Hepatocyte (in vitro differentiated cells): ENCODE data around the gene SLC12A8. TPM values are rescaled to one million over a fixed set of nuclear protein-coding genes. Genes with fewer than 3 reads are reported as not detected.

Source experiments
- DNase-seq: peaks from one replicate; pipeline ENCODE4 v3.0.0-alpha.2; 2016; ENCODE audit warnings: low spot score
- H2AFZ ChIP-seq: fragments of 200-600 bp; sonication (generic); 2 replicates; pipeline ENCODE4 v1.6.0; 2016; ENCODE audit warnings: antibody characterized with exemption, mild to moderate bottlenecking
- H3K27ac ChIP-seq: fragments of 200-600 bp; sonication (generic); 2 replicates; pipeline ENCODE4 v1.5.1; 2016; ENCODE audit warnings: mild to moderate bottlenecking
- H3K27me3 ChIP-seq: fragments of 200-600 bp; sonication (generic); 2 replicates; pipeline ENCODE4 v1.6.1; 2016
- H3K36me3 ChIP-seq: fragments of 200-600 bp; sonication (generic); replicated peaks from 2 replicates; pipeline ENCODE4 v1.5.1; 2016; ENCODE audit warnings: low read depth; ENCODE audit not compliant: insufficient read depth
- H3K4me1 ChIP-seq: fragments of 200-600 bp; sonication (generic); 2 replicates; pipeline ENCODE4 v1.5.1; 2016; ENCODE audit warnings: mild to moderate bottlenecking, moderate library complexity; ENCODE audit not compliant: insufficient read depth
- H3K4me2 ChIP-seq: fragments of 200-600 bp; sonication (generic); 2 replicates; pipeline ENCODE4 v1.6.0; 2016
- H3K4me3 ChIP-seq: fragments of 200-600 bp; sonication (generic); 2 replicates; pipeline ENCODE4 v1.5.1; 2016; ENCODE audit warnings: mild to moderate bottlenecking
- H3K79me2 ChIP-seq: fragments of 200-600 bp; sonication (generic); 2 replicates; pipeline ENCODE4 v1.6.0; 2017; ENCODE audit warnings: mild to moderate bottlenecking
- H3K9me2 ChIP-seq: fragments of 200-600 bp; sonication (generic); replicated peaks from 2 replicates; pipeline ENCODE4 v1.6.0; 2017; ENCODE audit warnings: mild to moderate bottlenecking; ENCODE audit not compliant: insufficient read depth
- H3K9me3 ChIP-seq: fragments of 200-600 bp; sonication (generic); 2 replicates; pipeline ENCODE4 v1.5.1; 2016; ENCODE audit warnings: low read depth, mild to moderate bottlenecking
- H4K20me1 ChIP-seq: fragments of 200-600 bp; sonication (generic); 2 replicates; pipeline ENCODE4 v1.6.0; 2016; ENCODE audit warnings: mild to moderate bottlenecking; ENCODE audit not compliant: insufficient read depth, poor library complexity, severe bottlenecking
- EZH2 ChIP-seq: fragments of 200-600 bp; sonication (generic); IDR thresholded peaks from 2 replicates; pipeline ENCODE4 v1.6.1; 2016; ENCODE audit warnings: antibody characterized with exemption, mild to moderate bottlenecking, borderline replicate concordance
- EZH2phosphoT487 ChIP-seq: fragments of 200-600 bp; sonication (generic); IDR thresholded peaks from one replicate; pipeline ENCODE4 v1.6.1; 2018; ENCODE audit warnings: antibody characterized with exemption, mild to moderate bottlenecking, low read depth, moderate library complexity; ENCODE audit not compliant: unreplicated experiment, severe bottlenecking
- WGBS: methylation state at CpG from one replicate; pipeline ENCODE4 v1.1.6; 2016; ENCODE audit warnings: low lambda C conversion rate; ENCODE audit errors: missing lambda C conversion rate; 5-methylcytosine and 5-hydroxymethylcytosine counted together
- polyA plus RNA-seq: library from polyadenylated mRNA; unstranded; fragments of >200 nt; fragmentation: Nextera tagmentation; extraction: Ambion mirVana; gene quantifications from 2 replicates; pipeline ENCODE4 v1.2.1, GENCODE V29; 2016
- total RNA-seq: library from RNA; depleted of rRNA; stranded (reverse); fragments of >200 nt; gene quantifications from 2 replicates; pipeline ENCODE4 v1.2.3, GENCODE V29; 2014
- TF ChIP-seq, protein P1 (sequence below): fragments of 200-600 bp; sonication (generic); IDR thresholded peaks from 2 replicates; pipeline ENCODE4 v1.5.1; 2016; ENCODE audit warnings: antibody characterized with exemption, mild to moderate bottlenecking; ENCODE audit not compliant: poor library complexity

Gene SLC12A8
- total and polyA plus RNA-seq, 2 experiments from 2014 or later: 18.9 to 20.0 TPM

DNA sequence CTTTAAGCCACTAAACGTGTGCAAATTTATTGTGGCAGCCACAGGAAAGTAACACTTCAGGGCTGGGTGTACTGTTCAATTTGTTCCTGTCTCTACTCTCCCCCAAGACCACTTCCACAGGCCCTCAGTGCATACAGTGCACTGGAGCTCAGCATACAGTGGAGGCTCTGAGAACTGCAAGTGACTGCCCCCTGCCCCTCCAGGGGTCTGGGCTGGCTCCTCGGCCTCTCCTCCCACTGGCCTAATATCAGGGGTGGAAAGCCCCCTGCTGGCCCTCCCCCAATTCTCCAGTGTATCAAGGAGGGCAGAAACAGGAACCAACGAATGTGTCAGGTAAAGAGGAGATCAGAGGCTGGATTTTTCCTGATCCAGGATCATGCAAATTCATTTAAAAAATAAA is 136.8 kb downstream of the SLC12A8 start:
- WGBS: 54% methylated on average over 3 of the region's 3 CpGs
- Histone ChIP-seq H3K9me3 (no peaks in the 10 kb centered on the region), H3K79me2 (no peaks in the 10 kb centered on the region), H3K27me3 (no peaks in the 10 kb centered on the region), H3K4me3 (no peak overlapping the region), H3K4me1 (no peaks in the 10 kb centered on the region), H3K36me3 (no peaks in the 10 kb centered on the region), H3K4me2 (no peak overlapping the region), H2AFZ (no peak overlapping the region), H3K27ac (no peak overlapping the region), H4K20me1 (no peaks in the 10 kb centered on the region), H3K9me2 (no peaks in the 10 kb centered on the region)
- no peak for DNase-seq
- TF ChIP-seq EZH2phosphoT487 (no peak), EZH2 (no peak)
- TF ChIP-seq, protein P1, sequence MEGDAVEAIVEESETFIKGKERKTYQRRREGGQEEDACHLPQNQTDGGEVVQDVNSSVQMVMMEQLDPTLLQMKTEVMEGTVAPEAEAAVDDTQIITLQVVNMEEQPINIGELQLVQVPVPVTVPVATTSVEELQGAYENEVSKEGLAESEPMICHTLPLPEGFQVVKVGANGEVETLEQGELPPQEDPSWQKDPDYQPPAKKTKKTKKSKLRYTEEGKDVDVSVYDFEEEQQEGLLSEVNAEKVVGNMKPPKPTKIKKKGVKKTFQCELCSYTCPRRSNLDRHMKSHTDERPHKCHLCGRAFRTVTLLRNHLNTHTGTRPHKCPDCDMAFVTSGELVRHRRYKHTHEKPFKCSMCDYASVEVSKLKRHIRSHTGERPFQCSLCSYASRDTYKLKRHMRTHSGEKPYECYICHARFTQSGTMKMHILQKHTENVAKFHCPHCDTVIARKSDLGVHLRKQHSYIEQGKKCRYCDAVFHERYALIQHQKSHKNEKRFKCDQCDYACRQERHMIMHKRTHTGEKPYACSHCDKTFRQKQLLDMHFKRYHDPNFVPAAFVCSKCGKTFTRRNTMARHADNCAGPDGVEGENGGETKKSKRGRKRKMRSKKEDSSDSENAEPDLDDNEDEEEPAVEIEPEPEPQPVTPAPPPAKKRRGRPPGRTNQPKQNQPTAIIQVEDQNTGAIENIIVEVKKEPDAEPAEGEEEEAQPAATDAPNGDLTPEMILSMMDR: no peak

- Histone ChIP-seq H3K4me2 (no peak overlapping the region), H3K4me3 (no peak overlapping the region), H3K9me2 (no peaks in the 10 kb centered on the region), H2AFZ (no peak overlapping the region), H4K20me1 (no peaks in the 10 kb centered on the region), H3K27ac (no peak overlapping the region), H3K27me3 (no peaks in the 10 kb centered on the region), H3K36me3 (no peaks in the 10 kb centered on the region), H3K79me2 (no peaks in the 10 kb centered on the region), H3K4me1 (no peaks in the 10 kb centered on the region), H3K9me3 (no peaks in the 10 kb centered on the region)
- DNase-seq: no peak
- 79% methylated on average over 7 of the region's 7 CpGs for WGBS
- TF ChIP-seq EZH2phosphoT487 (no peak), EZH2 (no peak)
- TF ChIP-seq, protein P1: no peak
These were observed 139.1 kb downstream of the SLC12A8 start for GRCh38 chr3:125073390-125073905.

DNA sequence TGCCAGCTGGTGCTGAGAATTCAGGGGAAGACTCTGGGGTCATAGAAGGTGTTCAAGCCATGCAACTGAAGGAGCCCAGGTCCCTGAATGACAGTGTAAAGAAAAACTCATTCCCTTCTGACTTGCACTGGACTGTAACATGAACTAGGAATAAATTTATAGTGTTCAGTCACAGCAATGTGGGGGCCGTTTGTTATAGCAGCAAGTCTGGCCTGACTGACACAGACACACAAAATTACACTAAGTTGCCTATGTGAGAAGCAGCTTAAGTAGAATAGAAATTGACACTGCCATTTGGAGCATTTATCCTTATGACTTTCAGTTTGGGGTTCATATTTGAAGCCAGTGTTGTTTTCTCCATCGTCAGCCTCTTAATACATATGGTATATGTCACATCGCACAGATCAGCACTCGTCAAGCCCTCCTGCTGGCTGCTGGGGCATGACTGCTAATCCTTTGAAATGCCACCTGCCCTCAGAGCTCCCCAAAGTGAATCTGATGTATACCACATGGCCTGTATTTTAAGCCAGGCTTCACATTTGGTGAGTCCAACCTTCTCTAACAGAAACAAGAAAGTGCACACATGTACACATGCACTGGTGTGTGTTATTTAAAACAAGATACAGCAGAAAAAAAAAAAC is 139.7 kb downstream of the SLC12A8 start:
- Histone ChIP-seq H3K27ac (no peak overlapping the region), H3K4me2 (no peak overlapping the region), H2AFZ (no peak overlapping the region), H3K9me3 (no peaks in the 10 kb centered on the region), H3K79me2 (no peaks in the 10 kb centered on the region), H3K4me3 (no peak overlapping the region), H4K20me1 (no peaks in the 10 kb centered on the region), H3K9me2 (no peaks in the 10 kb centered on the region), H3K4me1 (no peaks in the 10 kb centered on the region), H3K27me3 (no peaks in the 10 kb centered on the region), H3K36me3 (no peaks in the 10 kb centered on the region)
- TF ChIP-seq, protein P1: no peak
- TF ChIP-seq EZH2 (no peak), EZH2phosphoT487 (no peak)
- WGBS: 63% methylated on average over 4 of the region's 4 CpGs
- DNase-seq: no peak
